GM06990 (cell line): ENCODE results near the gene PBX1.
"Not testable (repeated sequence)": the region's sequence is repeated elsewhere in the genome, so short reads cannot be mapped to it uniquely, and the experiment has no call there.

Source experiments
- DNase-seq: peaks from one replicate; pipeline ENCODE4 v3.0.0-alpha.2; 2011; ENCODE audit not compliant: insufficient read length; ENCODE audit errors: extremely low read depth
- H3K27me3 ChIP-seq: replicated peaks from 2 replicates; pipeline ENCODE4 v1.6.0; 2011; ENCODE audit warnings: low read length; ENCODE audit not compliant: control insufficient read depth, insufficient read depth
- H3K36me3 ChIP-seq: 2 replicates; pipeline ENCODE4 v1.5.1; 2011; ENCODE audit warnings: low read length; ENCODE audit not compliant: control insufficient read depth, insufficient read depth
- H3K4me3 ChIP-seq: replicated peaks from 2 replicates; pipeline ENCODE4 v1.5.1; 2011; ENCODE audit warnings: low read depth, mild to moderate bottlenecking, control low read depth, low read length
- CTCF ChIP-seq: IDR thresholded peaks from 2 replicates; pipeline ENCODE4 v1.5.1; 2011; ENCODE audit warnings: low read length, control low read depth, mild to moderate bottlenecking, inconsistent platforms; ENCODE audit not compliant: insufficient read depth, poor library complexity, severe bottlenecking

The PBX1 gene

DNA sequence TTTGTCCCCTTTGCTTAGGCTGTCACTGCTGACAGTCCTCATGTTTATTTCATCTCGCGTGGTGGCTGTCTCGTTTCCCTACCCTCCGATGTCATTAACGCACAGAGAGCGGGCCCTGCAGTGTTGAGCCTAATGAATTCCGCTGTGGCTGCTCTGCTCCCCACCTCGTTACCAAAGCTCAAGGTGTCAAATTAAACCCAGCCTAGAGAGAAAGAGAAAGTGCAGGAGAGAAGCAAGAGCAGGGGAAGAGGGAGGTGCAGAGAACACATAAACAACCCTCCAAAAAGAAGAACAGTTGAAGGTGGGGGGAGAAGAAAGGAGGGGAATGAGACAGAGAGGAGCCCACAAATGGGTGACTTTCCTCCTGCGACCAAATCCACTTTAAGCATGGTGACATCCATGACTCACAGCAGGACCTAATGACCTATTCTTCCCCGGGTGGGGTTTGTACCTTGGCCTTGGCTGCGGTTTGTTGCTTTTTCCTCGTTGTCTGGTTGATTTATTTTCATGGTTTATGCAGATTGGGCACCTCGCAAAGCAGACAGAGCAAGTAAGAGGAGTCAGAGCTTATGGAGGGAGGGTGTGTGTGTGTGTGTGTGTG lies 92.5 kb downstream of the PBX1 start:
- no peak for TF ChIP-seq CTCF
- Histone ChIP-seq H3K4me3 (no peak overlapping the region), H3K27me3 (no peaks in the 10 kb centered on the region), H3K36me3 (no peaks in the 10 kb centered on the region)
- no peak for DNase-seq

DNA sequence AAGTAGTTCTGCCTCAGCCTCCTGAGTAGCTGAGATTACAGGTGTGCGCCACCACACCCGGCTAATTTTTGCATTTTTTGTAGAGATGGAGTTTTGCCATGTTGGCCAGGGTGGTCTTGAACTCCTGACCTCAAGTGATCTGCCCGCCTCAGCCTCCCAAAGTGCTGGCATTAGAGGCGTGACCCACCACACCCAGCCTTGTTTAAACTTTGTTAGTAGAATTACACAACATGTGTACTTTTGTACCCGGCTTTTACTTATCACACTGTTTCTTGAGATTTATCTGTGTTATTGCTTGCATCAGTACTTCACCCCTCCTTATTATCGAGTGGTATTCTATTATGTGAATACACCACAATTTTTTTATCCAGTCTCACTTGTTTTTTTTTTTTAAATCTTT lies 94.0 kb downstream of the PBX1 start:
- H3K4me3 ChIP-seq, H3K27me3 ChIP-seq, DNase-seq, H3K36me3 ChIP-seq: not testable (repeated sequence)

DNA sequence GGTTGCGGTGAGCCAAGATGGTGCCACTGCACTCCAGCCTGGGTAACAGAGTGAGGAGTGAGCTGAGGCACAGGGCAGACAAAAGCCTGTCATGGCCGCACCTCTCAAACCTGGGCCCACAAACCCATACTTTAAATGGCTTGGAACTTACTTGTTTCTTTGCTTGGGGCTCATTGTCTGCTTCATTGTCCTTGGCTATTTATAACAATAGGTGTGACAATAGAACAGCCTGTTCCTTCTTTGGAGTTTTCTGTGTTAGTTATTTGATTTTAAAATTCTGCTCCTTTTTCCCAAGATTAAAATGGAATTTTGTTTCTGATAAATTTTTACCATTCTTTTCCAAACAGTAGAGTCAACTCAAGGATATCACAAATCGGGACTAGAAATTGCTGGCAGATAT lies 94.7 kb downstream of the PBX1 start:
- Histone ChIP-seq H3K4me3 (no peak overlapping the region), H3K36me3 (no peaks in the 10 kb centered on the region), H3K27me3 (no peaks in the 10 kb centered on the region)
- no peak for DNase-seq
- TF ChIP-seq CTCF = no peak

- H3K27me3 ChIP-seq = no peaks in the 10 kb centered on the region
- no peak overlapping the region for H3K4me3 ChIP-seq
- DNase-seq = no peak
- no peak for TF ChIP-seq CTCF
- no peaks in the 10 kb centered on the region for H3K36me3 ChIP-seq
Measured at GRCh38 chr1:164654200-164654599, 95.2 kb downstream of the PBX1 start.

GRCh38 chr1:164658864-164659263 lies 99.9 kb downstream of the PBX1 start:
- H3K27me3 ChIP-seq = no peaks in the 10 kb centered on the region
- no peaks in the 10 kb centered on the region for H3K36me3 ChIP-seq
- TF ChIP-seq CTCF = no peak
- DNase-seq = no peak
- no peak overlapping the region for H3K4me3 ChIP-seq

- no peak for DNase-seq
Measured at GRCh38 chr1:164659621-164660411, 100.8 kb downstream of the PBX1 start.

More at GRCh38 chr1:164659621-164660411, 100.8 kb downstream of the PBX1 start:
- no peaks in the 10 kb centered on the region for H3K36me3 ChIP-seq
- H3K4me3 ChIP-seq = no peak overlapping the region
- no peaks in the 10 kb centered on the region for H3K27me3 ChIP-seq
- TF ChIP-seq CTCF = no peak
